Frontal cortex (tissue), 4 donors: ENCODE data around the gene ETV6. TPM values are rescaled to one million over a fixed set of nuclear protein-coding genes. Genes with fewer than 3 reads are reported as not detected.
"Not testable (repeated sequence)": the region's sequence is repeated elsewhere in the genome, so short reads cannot be mapped to it uniquely, and the experiment has no call there.

ENCODE experiments used
- DNase-seq, 2 donors: peaks; one replicate each; pipeline ENCODE4 v3.0.0; 2012; ENCODE audit warnings: low spot score in 2 of 2
- FAIRE-seq: peaks from 2 replicates; lab custom pipeline; 2012; peaks lifted over from hg19 to GRCh38; lab: Jason Lieb, UNC
- total RNA-seq: library from RNA; depleted of rRNA; stranded (reverse); fragments of >200 nt; gene quantifications from one replicate; pipeline ENCODE4 v1.2.3, GENCODE V29; 2014
- donor health status: control.
- donor health status: control.
- donor health status: control.

The ETV6 gene
- total RNA-seq, 1 donor from 2014 or later: 2.9 TPM

GRCh38 chr12:11666131-11667050 is 16.9 kb downstream of the ETV6 start:
- DNase-seq (no peak), FAIRE-seq (no peak)

DNA sequence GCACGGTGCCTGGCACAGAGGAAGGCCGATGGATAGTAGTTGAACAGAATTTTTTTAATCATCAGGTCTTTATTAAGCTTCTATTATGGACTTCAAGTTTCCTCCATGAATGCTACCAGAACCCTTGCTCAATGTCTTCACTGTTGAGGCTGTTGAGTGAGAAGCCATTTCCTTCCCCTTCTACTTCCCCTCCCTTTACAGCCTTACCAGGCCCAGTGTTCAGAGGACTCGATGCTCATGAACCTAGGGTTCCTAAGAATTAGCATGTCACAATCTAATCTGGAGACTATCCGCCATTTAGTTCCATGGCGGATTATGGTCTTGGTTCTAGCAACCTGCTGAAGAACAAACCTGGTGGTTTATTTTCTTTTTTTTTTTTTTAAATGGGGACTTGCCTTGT is 17.7 kb downstream of the ETV6 start:
- no peak for FAIRE-seq
- no peak for DNase-seq

GRCh38 chr12:11668611-11669010 is 19.1 kb downstream of the ETV6 start:
- DNase-seq: no peak
- FAIRE-seq: no peak

- FAIRE-seq (no peak), DNase-seq (no peak)
These were observed 19.9 kb downstream of the ETV6 start for GRCh38 chr12:11669348-11669747.

- DNase-seq: no peak
- no peak for FAIRE-seq
These were observed 23.1 kb downstream of the ETV6 start for GRCh38 chr12:11672256-11673191.

DNA sequence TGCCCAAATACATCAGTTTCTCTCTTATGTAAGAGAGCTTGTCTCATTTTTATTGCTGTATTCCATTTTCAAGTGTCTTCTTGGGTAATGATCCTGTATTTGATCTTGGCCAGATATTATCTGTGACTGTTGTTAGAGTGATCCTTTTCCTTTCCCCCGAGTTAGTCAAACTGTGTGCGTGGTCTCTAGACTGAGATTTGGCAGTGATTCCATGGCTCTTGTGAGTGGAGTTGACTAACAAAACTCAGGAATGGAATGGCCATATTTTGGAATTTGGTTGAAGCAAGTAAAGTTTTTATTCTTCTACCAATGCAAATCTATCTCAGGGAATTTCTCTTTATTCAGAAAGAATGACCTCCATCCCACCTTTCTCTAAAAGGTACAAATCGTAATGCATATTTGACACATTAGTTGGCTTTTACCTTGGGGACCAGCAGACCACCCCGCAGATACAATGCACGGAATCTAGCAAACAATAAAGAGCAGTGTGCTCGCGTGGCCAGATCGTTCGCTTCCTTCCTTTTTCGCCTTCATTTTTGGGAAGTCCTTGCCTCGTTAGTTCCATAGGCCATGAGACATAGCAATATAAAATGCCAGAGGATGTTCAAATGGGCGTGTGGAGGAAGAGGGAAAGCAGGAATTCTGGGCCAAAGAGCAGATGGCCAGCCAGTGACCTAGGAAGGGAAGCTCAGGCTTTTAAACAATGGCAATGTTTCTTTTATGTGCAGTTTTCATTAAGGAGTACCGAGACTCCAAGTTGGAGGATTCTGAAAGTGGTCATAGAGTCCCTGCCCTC is 24.4 kb downstream of the ETV6 start:
- DNase-seq: no peak
- no peak for FAIRE-seq

GRCh38 chr12:11674894-11675390 is 25.5 kb downstream of the ETV6 start:
- no peak for FAIRE-seq
- DNase-seq: no peak

DNA sequence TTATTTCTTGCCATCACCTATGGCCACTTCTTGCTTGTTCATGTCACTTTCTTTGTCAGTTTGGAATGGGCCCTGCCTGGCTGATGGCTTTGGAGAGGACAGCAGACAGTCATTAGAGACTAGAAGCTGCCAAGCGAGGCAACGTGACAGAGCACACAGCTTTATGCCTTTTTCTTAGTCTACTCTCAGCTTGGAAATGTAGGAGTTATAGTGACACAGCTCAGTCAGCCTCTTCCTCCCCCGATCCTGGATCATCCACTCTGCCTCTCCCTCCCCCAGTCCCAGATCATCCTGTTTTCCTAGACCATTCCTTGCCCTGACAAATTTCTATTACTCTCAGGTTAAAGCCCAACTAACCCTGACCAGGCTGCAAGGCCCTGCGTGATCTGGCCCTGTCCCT is 26.6 kb downstream of the ETV6 start:
- no peak for FAIRE-seq

GRCh38 chr12:11677093-11677492 is 27.6 kb downstream of the ETV6 start:
- DNase-seq (no peak), FAIRE-seq (no peak)

More for the DNA sequence above, 26.6 kb downstream of the ETV6 start:
- no peak for DNase-seq

GRCh38 chr12:11677752-11678151 is 28.3 kb downstream of the ETV6 start:
- DNase-seq (no peak), FAIRE-seq (no peak)

GRCh38 chr12:11678781-11679180 is 29.3 kb downstream of the ETV6 start:
- no peak for DNase-seq
- no peak for FAIRE-seq

DNA sequence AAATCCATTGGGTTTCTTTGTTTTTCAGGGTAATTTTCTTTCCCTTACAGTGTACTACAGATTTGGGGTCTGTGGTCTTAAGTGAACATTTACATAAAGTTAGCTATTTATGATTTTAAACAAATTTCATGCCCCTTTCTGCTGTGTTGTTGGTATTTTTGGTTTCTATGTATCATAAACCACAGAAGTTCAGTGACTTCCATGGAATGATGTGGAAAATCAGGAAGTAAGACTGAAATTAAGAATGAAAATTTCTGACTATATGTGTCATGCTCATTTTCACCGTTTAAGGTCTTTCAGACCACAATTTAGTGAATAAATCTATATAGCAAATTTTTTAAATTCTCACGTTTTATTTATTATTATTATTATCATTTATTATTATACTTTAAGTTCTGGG is 31.7 kb downstream of the ETV6 start:
- no peak for DNase-seq

GRCh38 chr12:11681695-11682094 is 32.2 kb downstream of the ETV6 start:
- not testable (repeated sequence) for DNase-seq, FAIRE-seq

More for the DNA sequence above, 31.7 kb downstream of the ETV6 start:
- no peak for FAIRE-seq

- DNase-seq: no peak
- no peak for FAIRE-seq
These were observed 34.9 kb downstream of the ETV6 start for GRCh38 chr12:11684393-11684792.

- FAIRE-seq (no peak), DNase-seq (no peak)
These were observed 35.3 kb downstream of the ETV6 start for GRCh38 chr12:11684811-11685210.

- FAIRE-seq: no peak
- no peak for DNase-seq
These were observed 35.8 kb downstream of the ETV6 start for GRCh38 chr12:11685316-11685715.

- DNase-seq (no peak), FAIRE-seq (no peak)
These were observed 36.2 kb downstream of the ETV6 start for GRCh38 chr12:11685716-11686115.

GRCh38 chr12:11686120-11686519 is 36.6 kb downstream of the ETV6 start:
- FAIRE-seq (no peak), DNase-seq (no peak)

DNA sequence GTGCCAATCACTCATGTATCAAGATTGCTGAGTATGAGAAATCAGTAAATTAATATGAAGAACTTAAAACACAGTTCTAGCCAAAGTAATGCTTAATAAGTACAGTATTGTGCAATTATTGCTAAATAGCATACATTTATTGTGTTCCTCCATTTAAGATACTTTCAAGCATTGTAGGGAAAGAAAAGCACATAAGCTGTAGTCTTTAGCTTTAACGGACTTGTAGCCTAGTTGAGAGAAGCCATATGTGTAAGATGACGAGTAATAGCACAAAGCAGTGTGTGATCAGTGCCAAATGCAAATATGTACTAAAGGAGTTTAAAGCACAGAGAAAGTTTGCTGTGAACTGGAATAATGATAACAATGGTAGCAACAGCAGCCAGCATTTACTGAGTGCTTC is 38.1 kb downstream of the ETV6 start:
- FAIRE-seq: no peak
- DNase-seq: no peak

DNA sequence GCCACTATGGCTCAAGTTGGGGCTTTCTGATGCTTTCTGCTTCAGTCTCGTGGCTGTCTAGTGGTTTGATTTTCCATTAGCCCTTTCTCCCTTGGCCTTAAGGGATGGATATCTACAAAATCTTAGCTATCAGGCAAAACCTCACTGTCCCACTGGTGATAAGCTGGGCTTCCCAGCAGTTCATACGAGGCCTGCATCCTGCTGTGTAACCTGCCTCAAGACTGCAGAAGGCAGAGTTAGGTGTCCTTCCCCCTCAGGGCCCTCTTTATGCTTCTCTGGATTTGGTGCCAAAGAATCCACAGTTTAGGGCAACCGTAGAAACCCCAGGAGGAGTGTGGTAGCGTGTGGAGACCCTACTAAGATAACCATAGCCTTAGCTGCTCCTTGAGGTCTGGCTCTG is 38.9 kb downstream of the ETV6 start:
- no peak for DNase-seq
- no peak for FAIRE-seq
